IMR-90 (cell line): ENCODE results near the gene KPNA1. TPM values are rescaled to one million over a fixed set of nuclear protein-coding genes. Genes with fewer than 3 reads are reported as not detected.

Experiments
- ATAC-seq: fragments of 200-7000 bp; cut with Tn5 transposase; 2 replicates; pipeline ENCODE4 v1.9.1; 2020; ENCODE audit warnings: low read depth, mild to moderate bottlenecking, moderate library complexity
- BruUV-seq: library from RNA; stranded (reverse); fragments of 400-500 nt; replicated peaks from 2 replicates; lab custom pipeline; 2021; lab: Mats Ljungman, UMichigan
- CTCF ChIA-PET: fragments of 300-600 bp; formaldehyde crosslinking; extraction: SDS; loops from one replicate; lab custom pipeline; 2021; ENCODE audit warnings: antibody characterized with exemption; lab: Yijun Ruan, JAX
- POLR2A ChIA-PET: fragments of 300-600 bp; sonication (Branson Sonifier 250); formaldehyde crosslinking; loops from one replicate; lab custom pipeline; 2022; ENCODE audit warnings: antibody characterized with exemption; ENCODE audit not compliant: unreplicated experiment; lab: Charles Lee
- DNase-seq: peaks from one replicate; pipeline ENCODE4 v3.0.0; 2013
- H2AFZ ChIP-seq: replicated peaks from 2 replicates; pipeline ENCODE3; 2013; ENCODE audit warnings: low read length, mild to moderate bottlenecking; ENCODE audit not compliant: poor library complexity
- H2AK5ac ChIP-seq: 2 replicates; pipeline ENCODE4 v1.6.1; 2013; ENCODE audit warnings: low read depth, low read length, inconsistent platforms
- H2AK9ac ChIP-seq: replicated peaks from 2 replicates; pipeline ENCODE3; 2013; ENCODE audit warnings: mild to moderate bottlenecking, low read depth, low read length, moderate library complexity; ENCODE audit not compliant: poor library complexity
- H2BK120ac ChIP-seq: 2 replicates; pipeline ENCODE4 v1.6.1; 2013; ENCODE audit warnings: low read depth, low read length, inconsistent platforms
- H2BK15ac ChIP-seq: 3 replicates; pipeline ENCODE4 v1.6.1; 2013; ENCODE audit warnings: low read depth, low read length, inconsistent platforms
- H2BK20ac ChIP-seq: 2 replicates; pipeline ENCODE4 v1.6.1; 2013; ENCODE audit warnings: low read depth, mild to moderate bottlenecking, inconsistent platforms, low read length, moderate library complexity
- H2BK5ac ChIP-seq: 2 replicates; pipeline ENCODE4 v1.6.1; 2013; ENCODE audit warnings: mild to moderate bottlenecking, low read depth, low read length, inconsistent platforms; ENCODE audit not compliant: poor library complexity, severe bottlenecking
- H3K14ac ChIP-seq: replicated peaks from 2 replicates; pipeline ENCODE4 v1.6.1; 2013; ENCODE audit warnings: low read depth, low read length, inconsistent platforms
- H3K18ac ChIP-seq: 2 replicates; pipeline ENCODE4 v1.6.1; 2013; ENCODE audit warnings: low read depth, low read length, control low read depth
- H3K23ac ChIP-seq: 2 replicates; pipeline ENCODE4 v1.6.1; 2013; ENCODE audit warnings: low read depth, low read length, inconsistent platforms
- H3K27ac ChIP-seq: 2 replicates; pipeline ENCODE4 v1.5.1; 2013; ENCODE audit warnings: mild to moderate bottlenecking, control low read depth, low read length; ENCODE audit not compliant: insufficient read depth
- H3K27me3 ChIP-seq: 2 replicates; pipeline ENCODE4 v1.6.1; 2013; ENCODE audit warnings: low read length; ENCODE audit not compliant: control insufficient read depth, insufficient read depth
- H3K36me3 ChIP-seq: 2 replicates; pipeline ENCODE4 v1.6.1; 2013; ENCODE audit warnings: low read length, mixed read lengths; ENCODE audit not compliant: control insufficient read depth, insufficient read depth
- H3K4ac ChIP-seq: 2 replicates; pipeline ENCODE4 v1.6.1; 2013; ENCODE audit warnings: low read depth, low read length, inconsistent platforms
- H3K4me1 ChIP-seq: 2 replicates; pipeline ENCODE4 v1.6.1; 2013; ENCODE audit warnings: low read length, mixed read lengths; ENCODE audit not compliant: control insufficient read depth, insufficient read depth
- H3K4me2 ChIP-seq: 2 replicates; pipeline ENCODE4 v1.6.1; 2013; ENCODE audit warnings: low read depth, mild to moderate bottlenecking, control low read depth, low read length, moderate library complexity
- H3K4me3 ChIP-seq: 2 replicates; pipeline ENCODE4 v1.5.1; 2013; ENCODE audit warnings: low read depth, mild to moderate bottlenecking, control low read depth, low read length, moderate library complexity; ENCODE audit not compliant: insufficient read depth
- H3K56ac ChIP-seq: 2 replicates; pipeline ENCODE4 v1.6.1; 2013; ENCODE audit warnings: low read length, inconsistent platforms; ENCODE audit not compliant: insufficient read depth; ENCODE audit errors: extremely low read depth
- H3K79me1 ChIP-seq, 2 experiments: 2 replicates each; pipeline ENCODE4 v1.6.1; 2013; ENCODE audit warnings: low read length in 2 of 2, inconsistent platforms in 1 of 2, low read depth in 1 of 2
- H3K9ac ChIP-seq: 2 replicates; pipeline ENCODE4 v1.6.1; 2013; ENCODE audit warnings: low read depth, low read length, control low read depth
- H3K9me1 ChIP-seq: 2 replicates; pipeline ENCODE4 v1.6.1; 2013; ENCODE audit warnings: low read length, inconsistent platforms; ENCODE audit not compliant: insufficient read depth
- H3K9me3 ChIP-seq: 2 replicates; pipeline ENCODE4 v1.6.1; 2013; ENCODE audit warnings: low read length; ENCODE audit not compliant: control insufficient read depth, insufficient read depth
- H4K20me1 ChIP-seq: 2 replicates; pipeline ENCODE4 v1.6.1; 2013; ENCODE audit warnings: low read length, inconsistent platforms; ENCODE audit not compliant: insufficient read depth
- H4K5ac ChIP-seq: 2 replicates; pipeline ENCODE4 v1.6.1; 2013; ENCODE audit warnings: mild to moderate bottlenecking, low read depth, low read length, control low read depth
- H4K8ac ChIP-seq, 2 experiments: 2 replicates each; pipeline ENCODE4 v1.6.1; 2013; ENCODE audit warnings: low read depth in 2 of 2, low read length in 2 of 2, control low read depth in 1 of 2, inconsistent platforms in 1 of 2
- H4K91ac ChIP-seq: 2 replicates; pipeline ENCODE4 v1.6.1; 2013; ENCODE audit warnings: low read depth, low read length, inconsistent platforms; ENCODE audit not compliant: insufficient read depth
- BHLHE40 ChIP-seq: fragments of 150-350 bp; IDR thresholded peaks from 2 replicates; pipeline ENCODE4 v1.6.1; 2016; ENCODE audit warnings: mild to moderate bottlenecking, low read depth, low read length
- CHD1 ChIP-seq: IDR thresholded peaks from 2 replicates; pipeline ENCODE4 v1.6.1; 2012; ENCODE audit warnings: low read depth, low read length, improper control_type of control experiment
- FOS ChIP-seq: fragments of 150-350 bp; IDR thresholded peaks from 2 replicates; pipeline ENCODE4 v1.6.1; 2016; ENCODE audit warnings: low read depth, low read length
- MAZ ChIP-seq: IDR thresholded peaks from 2 replicates; pipeline ENCODE4 v1.6.1; 2012; ENCODE audit warnings: low read depth, mild to moderate bottlenecking, low read length, improper control_type of control experiment, moderate library complexity, borderline replicate concordance
- MXI1 ChIP-seq: IDR thresholded peaks from 2 replicates; pipeline ENCODE4 v1.6.1; 2012; ENCODE audit warnings: low read depth, mild to moderate bottlenecking, low read length, moderate library complexity, borderline replicate concordance
- NFE2L2 ChIP-seq: fragments of 150-350 bp; IDR thresholded peaks from 2 replicates; pipeline ENCODE4 v1.6.1; 2016; ENCODE audit warnings: low read depth, mild to moderate bottlenecking, low read length
- RAD21 ChIP-seq: IDR thresholded peaks from 2 replicates; pipeline ENCODE4 v1.6.1; 2012; ENCODE audit warnings: low read length, improper control_type of control experiment
- USF2 ChIP-seq: fragments of 150-350 bp; IDR thresholded peaks from 2 replicates; pipeline ENCODE4 v1.6.1; 2017; ENCODE audit warnings: mild to moderate bottlenecking, antibody characterized with exemption, low read length, low read depth
- WGBS, 2 experiments: methylation state at CpG; one replicate each; pipeline versions ENCODE4 v1.1.5 to v1.1.7; 2013; ENCODE audit warnings: missing lambda C conversion rate in 2 of 2; ENCODE audit not compliant: insufficient read length in 1 of 2; ENCODE audit errors: extremely low coverage in 2 of 2; 5-methylcytosine and 5-hydroxymethylcytosine counted together
- dilution Hi-C: fragments of 300-500 bp; cut with HindIII; formaldehyde crosslinking; loops from one replicate; pipeline ENCODE4 v1.14.3; 2018; ENCODE audit warnings: low sequenced_read_pairs; ENCODE audit not compliant: unreplicated experiment
- in situ Hi-C: fragments of 300-500 bp; cut with MboI; formaldehyde crosslinking; loops from 3 replicates; pipeline ENCODE4 v1.14.3; 2019; ENCODE audit warnings: low sequenced_read_pairs, inconsistent platforms, mixed read lengths
- intact Hi-C: fragments of 100-400 bp; cut with micrococcal nuclease; formaldehyde crosslinking; loops from 2 replicates; pipeline ENCODE4 v1.10.0; 2022
- polyA plus RNA-seq, 3 experiments: library from polyadenylated mRNA; depleted of rRNA; stranded (reverse); fragments of >200 nt; gene quantifications; 2 replicates each; pipeline ENCODE4 v1.2.3, GENCODE V29; 2012; ENCODE audit warnings: low replicate concordance in 1 of 3
- total RNA-seq: library from RNA; depleted of rRNA; stranded (reverse); fragments of >200 nt; gene quantifications from 2 replicates; pipeline ENCODE4 v1.2.3, GENCODE V29; 2012

Gene KPNA1
- total and polyA plus RNA-seq, 2 of the 4 experiments (the other 2 are of a cell fraction) = 30.6 to 112 TPM

- H3K9ac ChIP-seq = no peak overlapping the region
- H3K4me2 ChIP-seq = no peak overlapping the region
- H3K4me1 ChIP-seq = peaks cover 4% of the 10 kb centered on the region
- no peak overlapping the region for H2BK5ac ChIP-seq
- intact Hi-C loops = no loop called here
- no peaks in the 10 kb centered on the region for H3K27me3 ChIP-seq
- POLR2A ChIA-PET = no interaction called here
- H3K23ac ChIP-seq = no peak overlapping the region
- TF ChIP-seq USF2 = no peak
- no peak for TF ChIP-seq MXI1
- no peak for TF ChIP-seq FOS
- no peak for TF ChIP-seq RAD21
- TF ChIP-seq CHD1 = no peak
- no peak for TF ChIP-seq MAZ
- no peak for TF ChIP-seq BHLHE40
- TF ChIP-seq NFE2L2 = no peak
- H3K56ac ChIP-seq = no peak overlapping the region
- H3K9me1 ChIP-seq = no peaks in the 10 kb centered on the region
- H4K5ac ChIP-seq = no peak overlapping the region
- H3K27ac ChIP-seq = no peak overlapping the region
- no TSS peak for BruUV-seq
- H3K9me3 ChIP-seq = no peaks in the 10 kb centered on the region
- H3K18ac ChIP-seq = no peak overlapping the region
- no peak overlapping the region for H2AK5ac ChIP-seq
- no peak overlapping the region for H2BK15ac ChIP-seq
- no peak overlapping the region for H3K14ac ChIP-seq
- dilution Hi-C loops = no loop called here
- H2BK20ac ChIP-seq = no peak overlapping the region
- H4K91ac ChIP-seq = no peak overlapping the region
- no peaks in the 10 kb centered on the region; a peak in 2 of 4 replicates for H3K79me1 ChIP-seq
- H3K36me3 ChIP-seq = peaks cover 3% of the 10 kb centered on the region
- H3K4ac ChIP-seq = no peak overlapping the region
- H4K8ac ChIP-seq = no peak overlapping the region
- no peaks in the 10 kb centered on the region for H4K20me1 ChIP-seq
- WGBS, 2 experiments = 100% methylated on average over 1 of the region's 2 CpGs; no CpG with 5 or more reads in 1 of the 2 experiments
- H3K4me3 ChIP-seq = no peak overlapping the region
- H2BK120ac ChIP-seq = no peak overlapping the region
- H2AFZ ChIP-seq = no peak overlapping the region
- ATAC-seq (no peak), DNase-seq (no peak)
- in situ Hi-C loops = loop anchor here (10.0 kb wide), 1 partner anchor 276 kb away; no protein-coding TSS in a partner anchor
- H2AK9ac ChIP-seq = no peak overlapping the region
- CTCF ChIA-PET = no interaction called here
These were observed 115.8 kb downstream of the KPNA1 start for GRCh38 chr3:122398920-122399319.
